Fibroblast of pulmonary artery (primary cell): ENCODE results near the gene TMCC3.

Experiments
- DNase-seq: peaks from one replicate; pipeline ENCODE4 v3.0.0-alpha.2; 2010; ENCODE audit warnings: low read depth
- H3K4me3 ChIP-seq: replicated peaks from 2 replicates; pipeline ENCODE4 v1.5.1; 2011; ENCODE audit warnings: low read depth, mild to moderate bottlenecking, control low read depth, low read length, moderate library complexity
- TF ChIP-seq, protein P1 (sequence below): IDR thresholded peaks from 2 replicates; pipeline ENCODE4 v1.5.1; 2011; ENCODE audit warnings: mild to moderate bottlenecking, control low read depth, low read length, inconsistent platforms; ENCODE audit errors: missing control alignments

TMCC3 gene

GRCh38 chr12:94678849-94679248, 28.5 kb upstream of the TMCC3 start:
- H3K4me3 ChIP-seq, result no peak overlapping the region
- DNase-seq, result no peak
- TF ChIP-seq, protein P1, sequence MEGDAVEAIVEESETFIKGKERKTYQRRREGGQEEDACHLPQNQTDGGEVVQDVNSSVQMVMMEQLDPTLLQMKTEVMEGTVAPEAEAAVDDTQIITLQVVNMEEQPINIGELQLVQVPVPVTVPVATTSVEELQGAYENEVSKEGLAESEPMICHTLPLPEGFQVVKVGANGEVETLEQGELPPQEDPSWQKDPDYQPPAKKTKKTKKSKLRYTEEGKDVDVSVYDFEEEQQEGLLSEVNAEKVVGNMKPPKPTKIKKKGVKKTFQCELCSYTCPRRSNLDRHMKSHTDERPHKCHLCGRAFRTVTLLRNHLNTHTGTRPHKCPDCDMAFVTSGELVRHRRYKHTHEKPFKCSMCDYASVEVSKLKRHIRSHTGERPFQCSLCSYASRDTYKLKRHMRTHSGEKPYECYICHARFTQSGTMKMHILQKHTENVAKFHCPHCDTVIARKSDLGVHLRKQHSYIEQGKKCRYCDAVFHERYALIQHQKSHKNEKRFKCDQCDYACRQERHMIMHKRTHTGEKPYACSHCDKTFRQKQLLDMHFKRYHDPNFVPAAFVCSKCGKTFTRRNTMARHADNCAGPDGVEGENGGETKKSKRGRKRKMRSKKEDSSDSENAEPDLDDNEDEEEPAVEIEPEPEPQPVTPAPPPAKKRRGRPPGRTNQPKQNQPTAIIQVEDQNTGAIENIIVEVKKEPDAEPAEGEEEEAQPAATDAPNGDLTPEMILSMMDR, result no peak

DNA sequence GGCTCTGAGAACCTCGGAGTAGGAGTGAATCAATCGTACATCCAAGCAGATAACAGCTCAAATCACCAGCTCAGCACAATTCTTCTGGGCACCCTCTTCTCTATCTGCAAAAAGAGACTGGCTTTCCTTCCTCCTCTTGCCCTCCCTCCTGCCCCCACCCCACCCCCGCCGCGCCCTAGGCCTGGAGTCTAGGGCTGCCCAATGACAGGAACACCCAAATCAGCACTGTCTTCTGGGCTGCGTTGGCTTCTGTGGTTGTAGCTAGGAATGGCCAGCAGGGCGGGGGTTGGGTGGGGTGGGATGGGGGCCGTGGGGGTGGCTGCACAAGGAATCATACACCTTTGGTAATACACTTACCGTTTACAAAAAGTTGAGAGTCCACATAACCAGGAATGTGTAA, 28.0 kb upstream of the TMCC3 start:
- no peak for DNase-seq
- H3K4me3 ChIP-seq, result no peak overlapping the region
- TF ChIP-seq, protein P1, result no peak

DNA sequence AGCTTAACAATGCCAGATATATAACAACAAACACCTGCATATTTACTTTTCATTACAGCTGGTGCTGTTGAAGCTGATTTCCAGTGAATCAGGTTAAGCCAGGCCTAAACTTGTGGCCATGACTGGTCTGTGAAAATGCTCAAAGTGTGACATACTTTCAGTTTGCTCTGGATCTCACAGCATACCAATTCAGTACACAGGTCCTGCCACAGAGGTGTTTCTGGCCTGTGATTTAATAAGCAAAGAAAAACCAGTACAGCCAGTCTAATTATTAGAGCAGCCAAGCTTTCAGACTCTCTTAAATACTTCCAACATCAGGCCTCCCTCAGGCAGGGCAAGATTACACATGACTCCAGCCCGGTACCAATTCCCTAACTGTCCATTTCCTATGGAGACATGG, 27.4 kb upstream of the TMCC3 start:
- no peak overlapping the region for H3K4me3 ChIP-seq
- no peak for DNase-seq
- TF ChIP-seq, protein P1, result no peak

DNA sequence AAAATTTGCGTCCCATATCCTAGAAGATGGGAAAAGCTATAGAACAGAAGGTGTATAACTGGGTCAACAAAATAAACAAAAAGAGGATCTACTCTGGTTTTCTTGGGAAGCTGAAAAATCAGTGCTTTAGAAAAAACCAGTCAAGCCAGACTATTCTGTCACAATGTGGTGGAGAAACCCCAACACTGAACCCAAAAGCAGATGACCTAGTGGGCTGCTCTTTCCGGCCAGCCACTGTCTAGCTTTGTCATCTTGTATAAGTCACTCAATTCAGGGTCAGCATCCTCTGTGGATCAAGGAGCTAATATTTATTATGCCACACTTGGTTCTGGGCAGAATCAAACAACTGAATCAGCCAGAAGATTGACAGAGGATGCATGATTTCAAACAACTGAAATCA, 26.6 kb upstream of the TMCC3 start:
- H3K4me3 ChIP-seq, result no peak overlapping the region
- TF ChIP-seq, protein P1, result no peak
- no peak for DNase-seq

- DNase-seq, result peak; percentile 42
- H3K4me3 ChIP-seq, result no peak overlapping the region
- TF ChIP-seq, protein P1, result no peak
Observed at GRCh38 chr12:94676031-94676641, 25.8 kb upstream of the TMCC3 start.

GRCh38 chr12:94674835-94675234, 24.5 kb upstream of the TMCC3 start:
- no peak for DNase-seq
- TF ChIP-seq, protein P1, result no peak
- no peak overlapping the region for H3K4me3 ChIP-seq

DNA sequence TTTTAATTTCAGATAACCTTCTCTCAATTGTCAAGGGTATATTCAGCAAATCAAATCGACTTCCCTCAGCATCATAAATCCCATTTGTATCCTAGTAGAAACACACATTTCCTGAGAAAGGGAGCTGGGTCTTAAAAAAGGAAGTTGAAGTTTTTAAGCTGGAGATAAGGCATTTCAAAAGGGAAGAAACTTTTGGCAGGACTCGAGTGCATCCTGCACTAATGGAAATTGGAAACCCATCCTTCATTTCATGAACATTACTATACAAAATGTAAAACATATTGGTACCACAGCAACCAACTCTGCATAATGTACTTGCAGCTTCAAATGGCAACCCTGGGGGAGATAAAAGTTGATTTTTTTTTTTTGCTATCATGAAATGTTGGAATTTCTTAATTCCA, 23.7 kb upstream of the TMCC3 start:
- TF ChIP-seq, protein P1, result no peak
- H3K4me3 ChIP-seq, result no peak overlapping the region
- DNase-seq, result peak; percentile 21
